Lung (tissue), 12 donors: ENCODE data around the gene ADAM10. TPM values are rescaled to one million over a fixed set of nuclear protein-coding genes. Genes with fewer than 3 reads are reported as not detected.

ENCODE experiments used
- ATAC-seq: fragments of 200-7000 bp; cut with Tn5 transposase; one replicate; pipeline ENCODE4 v1.9.1; 2020; ENCODE audit warnings: moderate number of reproducible peaks; ENCODE audit not compliant: insufficient read depth, low FRiP score
- DNase-seq, 3 donors: peaks; one replicate each; pipeline ENCODE4 v3.0.0-alpha.2; 2013 to 2017
- H3K27ac ChIP-seq, 2 donors: one replicate each; pipeline ENCODE4 v1.5.1; 2013; ENCODE audit warnings: mild to moderate bottlenecking in 2 of 2, moderate library complexity in 2 of 2, control low read depth in 1 of 2, inconsistent platforms in 1 of 2, low read depth in 1 of 2, low read length in 1 of 2
- H3K27me3 ChIP-seq, 3 donors: one replicate each; pipeline ENCODE4 v1.5.1; 2013; ENCODE audit warnings: low read length in 2 of 3; ENCODE audit not compliant: control insufficient read depth in 3 of 3, insufficient read depth in 3 of 3
- H3K36me3 ChIP-seq, 4 donors: one replicate each; pipeline ENCODE4 v1.5.1; 2013; ENCODE audit warnings: low read length in 4 of 4, mild to moderate bottlenecking in 1 of 4, moderate library complexity in 1 of 4; ENCODE audit not compliant: control insufficient read depth in 4 of 4, insufficient read depth in 4 of 4
- H3K4me1 ChIP-seq, 5 donors: one replicate each; pipeline ENCODE4 v1.5.1; 2013; ENCODE audit warnings: low read length in 5 of 5, mild to moderate bottlenecking in 2 of 5, moderate library complexity in 1 of 5; ENCODE audit not compliant: control insufficient read depth in 5 of 5, insufficient read depth in 5 of 5
- H3K4me3 ChIP-seq: one replicate; pipeline ENCODE4 v1.5.1; 2013; ENCODE audit warnings: mild to moderate bottlenecking, control low read depth, moderate library complexity
- H3K9ac ChIP-seq, 2 donors: one replicate each; pipeline ENCODE4 v1.5.1; 2013; ENCODE audit warnings: low read length in 2 of 2, control low read depth in 1 of 2; ENCODE audit not compliant: insufficient read depth in 1 of 2
- H3K9me3 ChIP-seq, 4 donors: one replicate each; pipeline ENCODE4 v1.5.1; 2013; ENCODE audit warnings: low read length in 3 of 4, mild to moderate bottlenecking in 1 of 4, moderate library complexity in 1 of 4; ENCODE audit not compliant: control insufficient read depth in 4 of 4, insufficient read depth in 3 of 4
- CTCF ChIP-seq: IDR thresholded peaks from 2 replicates; pipeline ENCODE4 v1.5.1; 2012; ENCODE audit warnings: mild to moderate bottlenecking; ENCODE audit errors: control extremely low read depth, extremely low read depth
- WGBS, 2 donors: extraction: QIAGEN DNeasy Blood & Tissue Kit; methylation state at CpG; one replicate each; pipeline ENCODE4 v1.1.7; 2013; 5-methylcytosine and 5-hydroxymethylcytosine counted together
- polyA plus RNA-seq, 2 donors: library from polyadenylated mRNA; stranded (reverse); fragments of 200-250 nt; gene quantifications; one replicate each; pipeline ENCODE4 v1.2.1, GENCODE V29; 2013
- total RNA-seq, 2 donors: library from RNA; depleted of rRNA in 1 of 2; stranded (reverse); fragments of >200 nt in 1 of 2; gene quantifications; one replicate each; pipeline ENCODE4 v1.2.1, GENCODE V29; 2014 to 2021
- donor health status: control.
- donor health status: control.
- donor health status: Bipolar disorder and iron deficiency.
- donor health status: healthy.
- donor health status: DM: yes; HTN: yes; CAD: no.

The ADAM10 gene
- total and polyA plus RNA-seq, 4 donors = 9.7 to 274 (median 88.6) TPM

GRCh38 chr15:58584789-58585461 lies 164.6 kb downstream of the ADAM10 start:
- no peaks in the 10 kb centered on the region for H3K36me3 ChIP-seq
- WGBS, 2 donors = 67 to 70% methylated on average over 6 of the region's 6 CpGs
- ATAC-seq = no peak

DNA sequence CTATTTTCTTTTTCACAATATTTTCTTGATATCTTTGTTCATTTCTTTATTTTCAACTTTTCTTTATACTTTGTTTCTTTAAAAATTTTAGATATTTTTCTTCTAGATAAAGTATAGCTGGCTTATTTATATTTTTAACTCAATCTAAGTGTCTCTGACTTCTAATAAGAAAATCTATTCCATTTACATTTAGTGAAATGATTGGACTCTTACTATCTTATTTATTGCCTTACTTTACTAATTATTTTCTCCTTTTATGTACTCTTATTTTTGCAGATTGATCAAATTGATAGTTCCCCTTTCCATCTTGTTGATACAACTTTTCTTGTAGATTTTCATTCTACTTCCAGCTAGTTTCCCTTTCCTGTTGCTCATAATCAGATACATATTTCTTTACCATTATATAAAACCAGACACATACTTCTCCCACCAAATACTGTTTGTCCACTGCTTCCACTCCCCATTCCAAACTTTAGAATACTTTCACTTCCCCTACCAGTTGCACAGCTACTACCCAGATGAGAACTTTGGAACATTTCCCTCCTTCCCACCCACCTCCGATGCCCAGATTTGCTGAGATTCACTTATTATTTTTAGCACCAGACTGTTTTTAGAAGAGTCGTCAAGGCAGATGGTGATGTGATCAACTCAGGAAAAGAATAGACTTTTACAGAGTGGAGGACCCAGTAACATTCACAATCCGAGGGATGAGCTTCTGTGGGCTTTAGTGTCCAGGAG lies 166.2 kb downstream of the ADAM10 start:
- peaks cover 0 to 2% (median 0%) of the 10 kb centered on the region in 5 donors for H3K4me1 ChIP-seq
- H3K27ac ChIP-seq = no peak overlapping the region
- 72 to 87% methylated on average over 3 of the region's 3 CpGs for WGBS, 2 donors
- H3K27me3 ChIP-seq = peaks cover 0 to 9% (median 0%) of the 10 kb centered on the region in 3 donors
- H3K36me3 ChIP-seq = no peaks in the 10 kb centered on the region
- DNase-seq (no peak), ATAC-seq (no peak)
- no peak overlapping the region for H3K9ac ChIP-seq
- TF ChIP-seq CTCF = no peak
- no peaks in the 10 kb centered on the region for H3K9me3 ChIP-seq
- no peak overlapping the region for H3K4me3 ChIP-seq

More at GRCh38 chr15:58584789-58585461, 164.6 kb downstream of the ADAM10 start:
- Histone ChIP-seq H3K27me3 (peaks cover 0 to 9% (median 0%) of the 10 kb centered on the region in 3 donors), H3K4me1 (peaks cover 0 to 2% (median 0%) of the 10 kb centered on the region in 5 donors), H3K4me3 (no peak overlapping the region), H3K27ac (no peak overlapping the region), H3K9ac (no peak overlapping the region), H3K9me3 (no peaks in the 10 kb centered on the region)
- no peak for DNase-seq
- no peak for TF ChIP-seq CTCF

- 66 to 74% methylated on average over 3 of the region's 3 CpGs for WGBS, 2 donors
- Histone ChIP-seq H3K36me3 (no peaks in the 10 kb centered on the region), H3K9ac (no peak overlapping the region), H3K27ac (no peak overlapping the region), H3K4me1 (no peaks in the 10 kb centered on the region), H3K4me3 (no peak overlapping the region), H3K9me3 (no peaks in the 10 kb centered on the region), H3K27me3 (peaks cover 0 to 9% (median 0%) of the 10 kb centered on the region in 3 donors)
- no peak for ATAC-seq
- no peak for TF ChIP-seq CTCF
- no peak for DNase-seq
These were observed 167.3 kb downstream of the ADAM10 start for GRCh38 chr15:58582160-58582559.
